NB4 (cell line): Measurements from ENCODE around the gene SYNDIG1.

ENCODE experiments used
- POLR2A ChIP-seq: IDR thresholded peaks from 2 replicates; pipeline ENCODE4 v1.6.1; 2011; ENCODE audit warnings: mild to moderate bottlenecking; ENCODE audit not compliant: insufficient read length; ENCODE audit errors: extremely low read depth
- TF ChIP-seq, protein P1 (sequence below): IDR thresholded peaks from one replicate; pipeline ENCODE4 v1.5.1; 2012; ENCODE audit warnings: low read depth, low read length
- TF ChIP-seq, protein P2 (sequence below): IDR thresholded peaks from 2 replicates; pipeline ENCODE4 v1.6.1; 2011; ENCODE audit warnings: low read depth, low read length

DNA sequence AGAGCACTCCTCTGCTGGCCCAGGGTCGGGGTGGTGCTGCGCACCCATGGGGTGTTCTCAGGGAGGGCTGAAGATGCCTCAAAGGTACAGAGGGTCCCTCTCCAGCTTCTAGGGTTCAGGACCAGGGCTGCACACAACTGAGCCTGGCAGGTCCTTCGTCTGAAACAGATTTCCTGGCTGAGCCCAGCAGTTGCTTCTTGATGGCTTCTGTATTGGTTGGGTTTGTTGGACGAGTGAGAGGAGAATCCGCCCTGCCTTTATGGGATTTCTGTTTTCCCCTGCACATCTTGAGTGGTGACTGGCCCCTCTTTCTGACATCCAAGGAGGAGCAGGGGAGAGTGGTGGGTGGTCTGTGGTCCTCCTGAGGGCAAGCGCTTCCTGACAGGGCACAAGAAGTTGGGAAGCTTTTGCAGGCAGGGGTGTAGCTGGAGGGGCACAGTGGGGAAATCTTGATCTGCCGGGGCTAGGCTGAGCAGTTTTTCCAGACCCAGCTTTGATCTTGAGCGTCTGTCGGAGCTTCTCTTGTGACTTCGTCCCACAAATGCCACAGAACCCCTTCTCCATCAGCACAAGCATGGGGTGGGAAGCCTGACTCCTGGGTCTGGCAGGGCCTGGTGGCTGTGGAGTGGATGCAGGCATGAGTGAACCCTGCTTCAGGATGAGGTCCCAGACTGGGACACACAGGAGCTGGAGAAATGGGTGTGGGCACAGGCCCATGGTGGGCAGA, 116.5 kb downstream of the SYNDIG1 start:
- no peak for TF ChIP-seq POLR2A
- TF ChIP-seq, protein P1, sequence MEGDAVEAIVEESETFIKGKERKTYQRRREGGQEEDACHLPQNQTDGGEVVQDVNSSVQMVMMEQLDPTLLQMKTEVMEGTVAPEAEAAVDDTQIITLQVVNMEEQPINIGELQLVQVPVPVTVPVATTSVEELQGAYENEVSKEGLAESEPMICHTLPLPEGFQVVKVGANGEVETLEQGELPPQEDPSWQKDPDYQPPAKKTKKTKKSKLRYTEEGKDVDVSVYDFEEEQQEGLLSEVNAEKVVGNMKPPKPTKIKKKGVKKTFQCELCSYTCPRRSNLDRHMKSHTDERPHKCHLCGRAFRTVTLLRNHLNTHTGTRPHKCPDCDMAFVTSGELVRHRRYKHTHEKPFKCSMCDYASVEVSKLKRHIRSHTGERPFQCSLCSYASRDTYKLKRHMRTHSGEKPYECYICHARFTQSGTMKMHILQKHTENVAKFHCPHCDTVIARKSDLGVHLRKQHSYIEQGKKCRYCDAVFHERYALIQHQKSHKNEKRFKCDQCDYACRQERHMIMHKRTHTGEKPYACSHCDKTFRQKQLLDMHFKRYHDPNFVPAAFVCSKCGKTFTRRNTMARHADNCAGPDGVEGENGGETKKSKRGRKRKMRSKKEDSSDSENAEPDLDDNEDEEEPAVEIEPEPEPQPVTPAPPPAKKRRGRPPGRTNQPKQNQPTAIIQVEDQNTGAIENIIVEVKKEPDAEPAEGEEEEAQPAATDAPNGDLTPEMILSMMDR = no peak
- TF ChIP-seq, protein P2, sequence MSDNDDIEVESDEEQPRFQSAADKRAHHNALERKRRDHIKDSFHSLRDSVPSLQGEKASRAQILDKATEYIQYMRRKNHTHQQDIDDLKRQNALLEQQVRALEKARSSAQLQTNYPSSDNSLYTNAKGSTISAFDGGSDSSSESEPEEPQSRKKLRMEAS = no peak
